GM18507 (cell line): ENCODE results near the gene SKIC3.

Experiments used
- DNase-seq: peaks from one replicate; pipeline ENCODE4 v3.0.0; 2011; ENCODE audit warnings: low read depth; ENCODE audit not compliant: insufficient read length; ENCODE audit errors: extremely low spot score
- FAIRE-seq: peaks from 2 replicates; lab custom pipeline; 2011; peaks lifted over from hg19 to GRCh38; lab: Jason Lieb, UNC

SKIC3 gene

GRCh38 chr5:95554647-95555548, at the start of gene SKIC3, which contains the start of gene ARSK:
Gene SKIC3, minus strand, starts transcription at chr5:95554977. Its CDS starts 7,827 bp downstream, at chr5:95547150.
Gene ARSK, plus strand, starts transcription at chr5:95555101. Its CDS starts 178 bp downstream, at chr5:95555279.
- DNase-seq, result peak; percentile 72
- FAIRE-seq, result peak; percentile 97

- DNase-seq (no peak), FAIRE-seq (no peak)
Observed at GRCh38 chr5:95600557-95600956, 45.8 kb upstream of the SKIC3 start.

GRCh38 chr5:95599252-95599651, 44.5 kb upstream of the SKIC3 start:
- FAIRE-seq (no peak), DNase-seq (no peak)

GRCh38 chr5:95595289-95595931, 40.6 kb upstream of the SKIC3 start:
- FAIRE-seq (no peak), DNase-seq (no peak)

GRCh38 chr5:95591490-95591901, 36.7 kb upstream of the SKIC3 start:
- FAIRE-seq (peak; percentile 42), DNase-seq (no peak)

- no peak for DNase-seq
- FAIRE-seq, result no peak
Observed at GRCh38 chr5:95590880-95591279, 36.1 kb upstream of the SKIC3 start.

- FAIRE-seq (no peak), DNase-seq (no peak)
Observed at GRCh38 chr5:95583992-95584391, 29.2 kb upstream of the SKIC3 start.

GRCh38 chr5:95581576-95581975, 26.8 kb upstream of the SKIC3 start:
- FAIRE-seq, result no peak

GRCh38 chr5:95572016-95572415, 17.2 kb upstream of the SKIC3 start:
- FAIRE-seq, result no peak
- DNase-seq, result no peak

More at GRCh38 chr5:95581576-95581975, 26.8 kb upstream of the SKIC3 start:
- no peak for DNase-seq

- FAIRE-seq (no peak), DNase-seq (no peak)
Observed at GRCh38 chr5:95565280-95565920, 10.6 kb upstream of the SKIC3 start.

GRCh38 chr5:95564450-95564849, 9.7 kb upstream of the SKIC3 start:
- no peak for FAIRE-seq
- no peak for DNase-seq

GRCh38 chr5:95563367-95563766, 8.6 kb upstream of the SKIC3 start:
- DNase-seq, result no peak
- FAIRE-seq, result no peak

GRCh38 chr5:95562282-95562681, 7.5 kb upstream of the SKIC3 start:
- FAIRE-seq (no peak), DNase-seq (no peak)

- DNase-seq, result no peak
- no peak for FAIRE-seq
Observed at GRCh38 chr5:95557841-95558240, 3.1 kb upstream of the SKIC3 start.

GRCh38 chr5:95555553-95555952, 776 bp upstream of the SKIC3 start:
- no peak for FAIRE-seq
- DNase-seq, result no peak

- DNase-seq, result no peak
- peak; percentile 42 for FAIRE-seq
Observed at GRCh38 chr5:95554331-95554646, 488 bp downstream of the SKIC3 start.

GRCh38 chr5:95549030-95549429, 5.7 kb downstream of the SKIC3 start:
- FAIRE-seq (peak; percentile 36), DNase-seq (no peak)

- DNase-seq (no peak), FAIRE-seq (peak; percentile 36)
Observed at GRCh38 chr5:95543017-95543705, 11.6 kb downstream of the SKIC3 start.

GRCh38 chr5:95537501-95537900, 17.3 kb downstream of the SKIC3 start:
- FAIRE-seq (no peak), DNase-seq (no peak)

GRCh38 chr5:95533761-95534160, 21.0 kb downstream of the SKIC3 start:
- FAIRE-seq (no peak), DNase-seq (no peak)
